IPS-NIHi11 (cell line): ENCODE results near the gene NAA50.

Experiments
- DNase-seq: peaks from one replicate; pipeline ENCODE4 v3.0.0; 2012; ENCODE audit warnings: mixed read lengths, low spot score

NAA50 gene

GRCh38 chr3:113741620-113742019, 4.4 kb downstream of the NAA50 start:
- no peak for DNase-seq

- DNase-seq: no peak
Measured at GRCh38 chr3:113741086-113741485, 5.0 kb downstream of the NAA50 start.

DNA sequence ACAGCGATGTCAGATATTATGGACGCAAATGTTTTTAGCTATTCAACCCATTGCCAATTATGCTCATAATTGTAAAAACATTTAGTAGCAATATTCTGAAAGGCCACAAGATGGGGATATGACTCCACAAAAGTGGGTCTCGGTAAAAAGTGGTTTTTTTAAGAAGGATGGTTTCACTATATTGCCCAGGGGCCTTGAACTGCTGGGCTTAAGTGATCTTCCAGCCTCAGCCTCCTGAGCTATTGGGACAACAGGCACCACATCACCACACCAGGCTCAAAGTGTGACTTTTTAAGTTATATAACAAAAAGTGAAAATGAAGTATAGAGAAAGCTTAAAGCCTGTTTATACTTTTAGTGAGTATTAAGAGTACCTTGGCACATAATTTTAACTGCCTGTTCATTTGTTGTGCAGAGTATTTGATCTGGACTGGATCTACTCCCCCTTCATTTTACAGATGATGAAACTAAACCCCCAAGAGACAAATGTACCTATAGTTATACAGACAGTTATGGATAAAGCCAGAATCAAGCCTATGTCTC, 9.4 kb downstream of the NAA50 start:
- DNase-seq: peak; percentile 16

DNA sequence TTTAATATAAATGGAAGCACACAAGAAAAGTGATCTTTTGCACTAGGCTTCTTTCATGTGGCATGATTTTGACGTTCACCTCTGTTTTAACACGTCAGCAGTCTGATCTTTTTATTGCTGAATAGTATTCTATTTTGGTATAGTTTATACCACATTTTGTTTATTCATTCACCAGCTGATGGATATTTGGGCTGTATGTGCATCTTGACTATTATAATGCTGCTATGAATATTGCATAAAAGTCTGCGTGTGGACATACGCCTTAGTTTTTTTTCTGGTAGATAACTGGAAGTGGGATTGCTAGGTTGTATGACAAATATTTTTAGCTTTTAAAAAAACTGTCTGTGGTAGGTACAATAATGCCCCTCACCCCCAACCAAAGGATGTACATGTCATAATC, 14.4 kb downstream of the NAA50 start:
- DNase-seq: no peak

GRCh38 chr3:113730550-113730949, 15.5 kb downstream of the NAA50 start:
- DNase-seq: no peak

DNA sequence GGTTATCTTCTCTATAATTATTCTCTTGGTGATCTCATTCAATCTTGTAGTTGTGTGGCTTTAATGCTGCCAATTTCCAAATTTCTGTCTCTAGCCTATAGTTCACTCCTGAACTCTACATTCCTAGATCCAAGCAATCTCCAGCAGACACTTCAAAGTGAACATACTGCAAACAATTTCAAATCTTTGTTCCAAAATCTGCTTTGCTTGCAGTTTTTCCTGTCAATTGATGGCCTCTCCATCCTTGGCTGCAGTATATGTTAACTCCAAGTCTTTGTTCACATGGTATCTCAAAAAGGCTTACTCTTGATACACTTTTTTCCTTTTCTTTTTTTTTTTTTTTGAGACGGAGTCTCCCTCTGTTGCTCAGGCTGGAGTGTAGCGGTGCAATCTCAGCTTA, 17.4 kb downstream of the NAA50 start:
- no peak for DNase-seq

GRCh38 chr3:113721636-113722035, 24.4 kb downstream of the NAA50 start:
- DNase-seq: no peak

GRCh38 chr3:113719758-113720157, 26.3 kb downstream of the NAA50 start:
- no peak for DNase-seq

- no peak for DNase-seq
Measured at GRCh38 chr3:113719294-113719693, 26.8 kb downstream of the NAA50 start.

- DNase-seq: no peak
Measured at GRCh38 chr3:113717818-113718217, 28.2 kb downstream of the NAA50 start.

- no peak for DNase-seq
Measured at GRCh38 chr3:113717308-113717707, 28.7 kb downstream of the NAA50 start.

DNA sequence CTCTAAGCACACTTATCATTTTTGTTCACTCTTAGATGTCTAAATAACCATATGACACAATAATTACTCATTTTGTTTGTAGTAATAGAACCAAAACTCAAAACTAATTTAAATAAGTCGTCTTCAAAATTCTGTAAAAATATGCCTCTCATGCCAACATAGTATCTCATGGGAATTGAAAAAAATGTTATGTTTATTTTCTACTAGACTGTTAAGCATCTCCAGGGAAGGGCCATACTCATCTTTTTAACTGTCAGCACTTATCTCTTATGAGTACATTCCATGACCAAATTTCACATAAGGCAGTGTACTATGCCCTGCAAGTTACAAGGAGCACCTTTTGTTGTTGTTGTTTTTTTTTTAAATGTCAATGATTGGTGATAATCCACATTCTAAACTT, 31.3 kb downstream of the NAA50 start:
- DNase-seq: no peak

DNA sequence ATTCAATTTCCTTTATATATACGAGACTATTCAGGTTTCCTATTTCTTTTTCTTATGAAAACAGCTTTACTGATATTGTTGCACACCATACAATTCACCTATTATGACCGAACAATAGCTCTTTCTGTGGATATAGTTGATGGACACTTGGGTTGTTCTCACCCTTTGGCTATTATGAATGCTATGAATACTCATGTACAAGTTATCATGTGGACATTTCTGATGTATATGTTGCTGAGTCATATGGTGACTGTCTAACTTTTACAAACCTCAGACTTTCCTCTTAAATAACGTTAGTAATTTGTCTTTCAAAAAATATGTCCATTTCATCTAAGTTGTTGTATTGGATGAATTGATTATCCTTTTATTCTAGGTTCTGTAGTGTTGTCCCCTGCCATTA, 33.9 kb downstream of the NAA50 start:
- no peak for DNase-seq

- no peak for DNase-seq
Measured at GRCh38 chr3:113707835-113708234, 38.2 kb downstream of the NAA50 start.

DNA sequence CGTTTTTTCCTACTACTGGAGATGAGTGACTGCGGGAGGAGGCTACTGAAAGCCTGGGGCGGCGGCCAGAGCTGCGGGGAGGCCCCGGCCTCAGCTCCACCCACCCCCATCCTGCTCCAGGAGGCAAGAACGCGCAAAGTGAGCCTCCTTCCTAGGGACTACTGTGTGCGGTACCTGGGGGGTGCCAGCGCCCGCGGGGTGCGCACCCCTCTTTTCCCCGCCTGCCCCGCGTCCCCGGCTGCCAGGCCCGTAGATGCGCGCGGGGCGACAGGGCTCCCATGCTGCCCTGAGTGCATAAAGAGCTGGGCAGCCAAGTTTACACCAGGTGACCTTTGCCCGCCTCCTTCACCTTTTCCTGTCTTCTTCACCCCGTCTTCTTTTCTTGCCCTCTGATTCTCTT, 47.1 kb downstream of the NAA50 start:
- DNase-seq: peak; percentile 45

DNA sequence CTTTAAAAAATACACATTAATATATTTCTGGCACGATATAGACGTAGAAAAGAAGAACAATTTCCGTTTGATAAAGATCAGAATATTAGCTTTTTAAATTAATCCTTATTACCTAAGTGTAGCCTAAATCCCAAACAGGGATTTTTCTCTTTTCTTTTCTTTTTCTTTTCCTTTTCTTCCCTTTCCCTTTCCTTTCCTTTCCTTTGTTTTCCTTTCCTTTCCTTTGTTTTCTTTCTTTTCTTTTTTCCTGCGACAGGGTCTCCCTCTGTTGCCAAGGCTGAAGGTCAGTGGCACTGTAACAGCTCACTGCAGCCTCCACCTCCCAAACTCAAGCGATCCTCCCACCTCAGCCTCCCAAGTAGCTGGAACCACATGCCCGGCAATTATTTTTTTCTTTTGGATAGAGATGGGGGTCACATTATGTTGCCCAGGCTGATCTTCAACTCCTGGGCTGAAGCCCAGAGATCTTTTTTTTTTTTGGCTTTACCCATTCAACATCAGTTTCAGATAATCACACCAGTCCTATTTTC, 47.8 kb downstream of the NAA50 start:
- no peak for DNase-seq

- DNase-seq: no peak
Measured at GRCh38 chr3:113697500-113698090, 48.5 kb downstream of the NAA50 start.

- DNase-seq: peak; percentile 97
Measured at GRCh38 chr3:113696658-113697499, 49.2 kb downstream of the NAA50 start.

- peak; percentile 93 for DNase-seq
Measured at GRCh38 chr3:113695786-113696645, 50.0 kb downstream of the NAA50 start, which contains the start of gene USF3. TSS of gene USF3 (minus strand) at chr3:113696642. CDS start at chr3:113674878, 21,764 bp downstream.

DNA sequence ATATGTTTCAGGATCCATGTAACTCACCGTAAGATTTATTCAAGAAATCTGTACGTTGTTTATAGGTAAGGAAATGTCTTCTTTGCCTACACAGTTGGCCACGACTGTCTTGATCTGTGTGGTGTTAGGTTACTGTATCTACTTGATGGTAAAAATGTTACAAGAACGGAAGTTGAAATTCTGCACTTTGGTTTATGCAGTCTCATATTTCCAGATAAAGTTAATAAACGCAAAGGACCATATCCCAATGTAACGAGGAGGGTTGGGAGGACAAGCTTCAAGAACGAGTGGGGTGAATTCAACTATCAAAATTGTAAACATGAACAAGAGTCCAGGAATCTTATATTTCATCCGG, 50.6 kb downstream of the NAA50 start:
- no peak for DNase-seq

DNA sequence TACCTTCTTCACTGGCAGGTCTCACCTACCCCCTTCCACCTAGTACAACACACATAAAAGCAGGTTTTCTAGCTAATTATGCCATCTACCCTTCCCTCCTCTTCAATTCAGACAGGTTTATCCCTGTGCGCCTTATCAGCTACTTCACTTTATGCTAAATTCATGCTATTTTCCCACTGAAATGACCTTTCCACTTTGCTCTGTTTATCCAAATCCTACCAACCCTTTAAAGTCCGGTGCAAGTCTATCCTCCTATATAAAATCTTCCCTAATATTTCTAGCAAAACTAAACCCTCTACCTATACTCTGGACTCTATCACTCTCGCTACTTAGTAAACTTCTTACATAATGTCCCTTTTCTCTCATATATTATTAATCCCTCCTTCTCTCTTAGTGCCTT, 55.6 kb downstream of the NAA50 start:
- no peak for DNase-seq
